Activated CD4-positive, alpha-beta T cell treated with anti-CD3 and anti-CD28 coated beads, Interleukin-2, amount 10 ng/mL, durations not matched to agents 24 days and 14 days (primary cell): ENCODE data around the gene ATG13. TPM values are rescaled to one million over a fixed set of nuclear protein-coding genes. Genes with fewer than 3 reads are reported as not detected.

ENCODE experiments used
- DNase-seq: peaks from one replicate; pipeline ENCODE4 v3.0.0; 2022
- H3K27ac Mint-ChIP-seq: one replicate; pipeline ENCODE4 v1.8.0; 2022; ENCODE audit warnings: mild to moderate bottlenecking, mixed read lengths
- H3K27me3 Mint-ChIP-seq: one replicate; pipeline ENCODE4 v1.8.0; 2022; ENCODE audit warnings: mixed read lengths
- H3K36me3 Mint-ChIP-seq: one replicate; pipeline ENCODE4 v1.8.0; 2022; ENCODE audit warnings: low read depth, mild to moderate bottlenecking, mixed read lengths
- H3K4me1 Mint-ChIP-seq: one replicate; pipeline ENCODE4 v1.8.0; 2021; ENCODE audit warnings: mixed read lengths
- H3K4me3 Mint-ChIP-seq: one replicate; pipeline ENCODE4 v1.8.0; 2022; ENCODE audit warnings: mild to moderate bottlenecking, moderate library complexity, mixed read lengths
- H3K9me3 Mint-ChIP-seq: one replicate; pipeline ENCODE4 v1.8.0; 2021; ENCODE audit warnings: mixed read lengths
- intact Hi-C: fragments of 100-400 bp; cut with micrococcal nuclease; formaldehyde crosslinking; loops from one replicate; pipeline ENCODE4 v1.15.1; 2023
- total RNA-seq: library from RNA; stranded (reverse); gene quantifications from 2 replicates; pipeline ENCODE4 v1.2.3, GENCODE V29; 2022

ATG13 gene
- total RNA-seq, 1 donor from 2014 or later: 55.4 TPM

DNA sequence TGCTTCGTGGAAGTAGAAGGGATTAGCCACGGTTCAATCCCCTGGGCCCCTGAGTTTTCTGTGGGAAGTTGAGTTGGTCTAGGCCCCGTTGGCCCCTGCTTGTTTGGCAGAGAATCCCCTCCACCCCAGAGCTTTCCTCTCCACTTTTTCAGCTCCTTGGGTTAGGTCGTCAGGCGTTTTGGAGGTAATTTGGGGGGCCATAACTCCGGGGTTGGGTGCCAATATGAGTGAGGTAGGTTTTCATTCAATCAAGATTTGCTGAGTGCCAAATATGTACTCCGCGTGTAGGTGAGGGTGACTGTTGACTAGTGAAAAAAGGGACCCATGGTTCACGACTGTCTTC is 590 bp downstream of the ATG13 start:
- no peak for DNase-seq
- Mint-ChIP-seq H3K27ac (peak overlapping the region; percentile 100), H3K4me1 (peaks cover 33% of the 10 kb centered on the region), H3K27me3 (no peaks in the 10 kb centered on the region), H3K9me3 (no peaks in the 10 kb centered on the region), H3K36me3 (peaks cover 18% of the 10 kb centered on the region), H3K4me3 (peak overlapping the region; percentile 93)
- intact Hi-C loops: loop anchor here (1.0 to 5.0 kb wide), 6 partner anchors 24 to 318 kb away; partner anchors contain the start of genes AMBRA1, ARHGAP1 and CSTPP1

DNA sequence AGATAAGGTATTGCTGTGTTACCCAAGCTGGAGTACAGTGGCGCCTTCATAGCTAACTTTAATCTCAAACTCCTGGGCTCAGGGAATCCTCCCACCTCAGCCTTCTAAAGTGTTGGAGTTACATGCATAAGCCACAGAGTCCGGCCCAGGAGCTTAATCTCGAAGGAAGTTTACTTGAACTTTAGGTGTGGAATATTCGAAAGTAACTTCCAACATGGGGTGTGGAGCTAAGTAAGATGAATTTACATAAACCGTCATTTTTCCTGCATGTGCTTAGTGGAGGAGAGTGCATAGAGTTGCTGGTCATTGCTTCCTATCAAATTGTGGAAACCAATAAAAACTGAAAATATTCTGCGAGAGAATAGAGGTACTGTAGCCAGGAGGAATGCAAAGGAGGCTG is 1.5 kb downstream of the ATG13 start:
- Mint-ChIP-seq H3K4me1 (peaks cover 33% of the 10 kb centered on the region), H3K27me3 (no peaks in the 10 kb centered on the region), H3K27ac (peak overlapping the region; percentile 60), H3K4me3 (peak overlapping the region; percentile 93), H3K36me3 (peaks cover 18% of the 10 kb centered on the region), H3K9me3 (no peaks in the 10 kb centered on the region)
- DNase-seq: no peak
- intact Hi-C loops: loop anchor here (5.0 kb wide), 1 partner anchor 127 kb away; no protein-coding TSS in a partner anchor

DNA sequence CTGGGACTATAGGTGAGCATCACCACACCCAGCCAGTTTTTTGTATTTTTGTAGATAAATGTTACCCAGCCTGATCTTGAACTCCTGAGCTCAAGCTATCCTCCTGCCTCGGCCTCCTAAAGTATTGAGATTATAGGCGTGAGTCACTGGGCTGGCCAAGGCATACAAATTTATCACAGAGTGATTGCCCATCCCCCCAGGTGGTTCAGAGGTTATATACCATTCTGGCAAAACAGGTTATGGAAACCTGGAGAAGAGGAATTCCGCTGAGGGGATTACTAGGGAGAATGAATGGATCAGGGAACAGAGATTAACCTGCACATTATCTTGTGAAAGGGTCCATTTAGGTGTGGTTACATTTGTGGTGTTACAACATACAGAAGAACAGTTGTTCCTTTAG is 8.1 kb downstream of the ATG13 start:
- peaks cover 11% of the 10 kb centered on the region for H3K4me1 Mint-ChIP-seq
- H3K4me3 Mint-ChIP-seq: no peak overlapping the region
- H3K27me3 Mint-ChIP-seq: no peaks in the 10 kb centered on the region
- H3K36me3 Mint-ChIP-seq: peaks cover 33% of the 10 kb centered on the region
- H3K9me3 Mint-ChIP-seq: no peaks in the 10 kb centered on the region
- H3K27ac Mint-ChIP-seq: no peak overlapping the region
- DNase-seq: no peak
- intact Hi-C loops: no loop called here

DNA sequence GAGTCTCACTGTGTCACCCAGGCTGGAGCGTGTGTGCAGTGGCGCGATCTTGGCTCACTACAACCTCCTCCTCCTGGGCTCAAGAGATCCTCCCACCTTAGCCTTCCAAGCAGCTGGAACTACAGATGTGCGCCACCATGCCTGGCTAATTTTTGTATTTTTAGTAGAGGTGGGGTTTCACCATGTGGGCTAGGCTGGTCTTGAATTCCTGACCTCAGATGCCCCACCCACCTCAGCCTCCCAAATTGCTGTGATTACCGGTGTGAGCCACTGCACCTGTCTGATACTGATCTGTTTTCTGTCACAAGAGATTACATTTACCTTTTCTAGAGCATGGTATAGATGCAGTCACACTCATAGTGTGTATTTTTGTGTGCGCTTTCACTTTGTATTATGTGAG is 11.6 kb downstream of the ATG13 start:
- no peaks in the 10 kb centered on the region for H3K9me3 Mint-ChIP-seq
- H3K27ac Mint-ChIP-seq: no peak overlapping the region
- H3K4me1 Mint-ChIP-seq: peaks cover 5% of the 10 kb centered on the region
- intact Hi-C loops: no loop called here
- no peak overlapping the region for H3K4me3 Mint-ChIP-seq
- no peaks in the 10 kb centered on the region for H3K27me3 Mint-ChIP-seq
- peaks cover 23% of the 10 kb centered on the region for H3K36me3 Mint-ChIP-seq
- DNase-seq: no peak

DNA sequence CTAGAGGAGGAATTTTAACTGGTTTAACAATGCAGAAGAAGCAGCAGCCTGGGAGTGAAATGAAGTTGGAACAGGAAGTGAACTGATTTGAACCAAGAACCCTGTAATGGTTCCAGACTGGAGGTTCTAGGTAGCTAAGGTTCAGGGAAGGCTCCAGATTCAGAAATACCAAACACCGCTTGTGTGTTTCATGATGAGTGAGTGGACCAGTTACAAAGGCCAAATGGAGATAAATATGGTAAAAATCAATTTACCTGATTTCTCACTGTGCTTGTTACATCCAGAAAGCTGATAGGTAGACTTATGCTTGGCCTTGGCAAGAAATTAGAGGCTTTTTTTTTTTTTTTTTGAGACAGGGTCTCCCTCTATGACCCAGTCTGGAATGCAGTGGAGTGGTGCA is 12.9 kb downstream of the ATG13 start:
- Mint-ChIP-seq H3K4me3 (no peak overlapping the region), H3K9me3 (no peaks in the 10 kb centered on the region), H3K4me1 (peaks cover 5% of the 10 kb centered on the region), H3K27me3 (no peaks in the 10 kb centered on the region), H3K36me3 (peaks cover 20% of the 10 kb centered on the region), H3K27ac (no peak overlapping the region)
- DNase-seq: no peak
- intact Hi-C loops: no loop called here

DNA sequence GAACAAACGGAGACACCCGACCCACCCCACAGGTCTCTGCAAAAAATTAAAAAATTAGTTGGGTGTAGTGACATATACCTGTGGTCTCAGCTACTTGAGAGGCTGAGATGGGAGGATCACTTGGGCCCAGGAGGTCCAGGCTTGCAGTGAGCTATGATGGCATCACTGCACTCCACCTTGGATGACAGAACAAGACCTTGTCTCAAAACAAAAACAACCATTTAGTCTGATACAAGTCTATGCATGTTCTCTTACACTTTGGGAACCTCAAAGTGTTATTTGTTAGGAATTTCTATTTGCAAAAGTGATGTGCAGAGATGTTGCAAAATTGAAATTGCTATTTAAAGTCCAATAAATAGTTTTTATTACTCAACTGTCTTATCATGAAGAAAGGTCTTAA is 14.3 kb downstream of the ATG13 start:
- peaks cover 5% of the 10 kb centered on the region for H3K4me1 Mint-ChIP-seq
- intact Hi-C loops: no loop called here
- H3K4me3 Mint-ChIP-seq: no peak overlapping the region
- H3K36me3 Mint-ChIP-seq: peaks cover 14% of the 10 kb centered on the region
- no peaks in the 10 kb centered on the region for H3K9me3 Mint-ChIP-seq
- no peak overlapping the region for H3K27ac Mint-ChIP-seq
- no peak for DNase-seq
- no peaks in the 10 kb centered on the region for H3K27me3 Mint-ChIP-seq

DNA sequence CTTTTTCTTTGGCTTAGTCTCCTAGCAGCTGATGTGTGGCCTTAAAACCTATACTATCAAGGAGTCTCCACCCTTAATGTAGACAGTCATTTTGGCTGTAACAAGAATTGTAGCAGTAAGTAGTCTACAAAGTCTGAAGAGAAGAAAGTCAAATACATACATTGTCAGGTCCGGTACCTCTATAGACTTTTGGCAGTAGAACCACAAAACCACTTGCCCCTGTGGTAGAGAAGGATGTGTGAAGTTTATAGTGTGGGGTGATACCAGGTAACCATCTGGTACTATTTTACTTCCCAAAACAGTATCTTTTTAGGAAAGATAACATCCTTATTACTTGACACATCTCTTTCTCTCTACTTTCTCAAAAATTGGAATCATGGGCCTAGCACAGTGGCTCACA is 15.1 kb downstream of the ATG13 start:
- Mint-ChIP-seq H3K36me3 (peaks cover 15% of the 10 kb centered on the region), H3K27ac (no peak overlapping the region), H3K9me3 (no peaks in the 10 kb centered on the region), H3K4me3 (no peak overlapping the region), H3K4me1 (peaks cover 5% of the 10 kb centered on the region), H3K27me3 (no peaks in the 10 kb centered on the region)
- DNase-seq: no peak
- intact Hi-C loops: no loop called here

DNA sequence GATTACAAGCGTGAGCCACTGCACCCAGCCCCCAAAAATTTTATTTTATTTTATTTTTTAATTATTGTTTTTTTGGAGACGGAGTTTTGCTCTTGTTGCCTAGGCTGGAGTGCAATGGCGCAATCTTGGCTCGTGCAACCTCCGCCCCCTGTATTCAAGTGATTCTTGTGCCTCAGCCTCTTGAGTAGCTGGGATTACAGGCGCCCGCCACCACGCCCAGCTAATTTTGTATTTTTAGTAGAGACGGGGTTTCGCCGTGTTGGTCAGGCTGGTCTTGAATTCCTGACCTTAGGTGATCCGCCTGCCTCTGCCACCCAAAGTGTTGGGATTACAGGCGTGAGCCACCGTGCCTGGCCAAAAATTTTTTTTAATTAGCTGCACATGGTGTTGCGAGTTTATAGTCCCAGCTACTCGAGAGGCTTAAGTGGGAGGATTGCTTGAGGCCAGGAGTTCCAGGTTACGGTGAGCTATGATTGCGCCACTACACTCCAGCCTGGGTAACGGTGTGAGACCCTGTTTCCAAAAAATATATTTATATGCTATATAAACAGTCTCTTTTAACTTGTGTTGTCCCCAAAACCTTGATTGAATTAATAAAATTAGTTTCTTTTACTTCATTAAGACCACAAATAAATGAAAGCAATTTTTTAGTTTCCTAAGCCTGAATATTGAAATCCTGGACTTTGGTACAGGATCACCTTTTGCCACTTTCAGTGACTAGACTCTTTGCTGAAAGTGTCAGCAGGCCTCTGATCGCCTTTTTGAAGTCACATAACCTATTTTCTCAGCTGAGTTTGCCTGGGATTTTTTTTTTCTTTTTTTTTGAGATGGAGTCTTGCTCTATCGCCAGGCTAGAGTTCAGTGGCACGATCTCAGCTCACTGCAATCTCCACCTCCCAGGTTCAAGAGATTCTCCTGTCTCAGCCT is 16.2 kb downstream of the ATG13 start:
- H3K27ac Mint-ChIP-seq: no peak overlapping the region
- H3K9me3 Mint-ChIP-seq: no peaks in the 10 kb centered on the region
- DNase-seq: no peak
- peaks cover 5% of the 10 kb centered on the region for H3K4me1 Mint-ChIP-seq
- intact Hi-C loops: no loop called here
- H3K36me3 Mint-ChIP-seq: peaks cover 19% of the 10 kb centered on the region
- no peaks in the 10 kb centered on the region for H3K27me3 Mint-ChIP-seq
- no peak overlapping the region for H3K4me3 Mint-ChIP-seq

DNA sequence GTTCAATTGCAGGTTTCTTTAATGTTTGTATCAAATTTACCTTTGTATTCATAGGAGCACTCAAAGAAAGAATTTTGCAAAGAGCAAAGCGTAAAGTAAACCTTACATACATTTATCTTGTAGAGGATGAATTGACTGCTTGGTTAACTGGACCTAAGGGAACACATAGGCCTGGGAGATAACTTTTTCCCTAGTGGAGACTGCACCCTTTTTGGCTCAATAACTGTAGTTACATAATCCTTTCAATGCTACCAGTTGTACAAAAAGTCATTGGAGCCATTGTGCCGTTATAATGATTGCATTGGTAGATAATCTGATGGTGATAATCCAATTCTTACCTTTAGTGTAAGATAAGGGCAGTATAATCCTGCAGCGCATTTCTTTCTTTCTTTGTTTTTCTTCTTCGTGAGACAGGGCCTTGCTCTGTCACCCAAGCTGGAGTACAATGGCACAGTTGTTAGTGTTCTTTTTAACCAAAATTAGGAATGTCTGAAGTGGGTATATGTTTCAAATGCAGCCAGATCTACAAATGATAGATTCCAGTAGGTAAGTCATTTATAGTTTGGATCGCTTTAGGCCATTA is 18.3 kb downstream of the ATG13 start:
- intact Hi-C loops: no loop called here
- no peak overlapping the region for H3K27ac Mint-ChIP-seq
- no peaks in the 10 kb centered on the region for H3K27me3 Mint-ChIP-seq
- peaks cover 5% of the 10 kb centered on the region for H3K9me3 Mint-ChIP-seq
- DNase-seq: no peak
- H3K36me3 Mint-ChIP-seq: peaks cover 27% of the 10 kb centered on the region
- no peak overlapping the region for H3K4me3 Mint-ChIP-seq
- peaks cover 10% of the 10 kb centered on the region for H3K4me1 Mint-ChIP-seq

DNA sequence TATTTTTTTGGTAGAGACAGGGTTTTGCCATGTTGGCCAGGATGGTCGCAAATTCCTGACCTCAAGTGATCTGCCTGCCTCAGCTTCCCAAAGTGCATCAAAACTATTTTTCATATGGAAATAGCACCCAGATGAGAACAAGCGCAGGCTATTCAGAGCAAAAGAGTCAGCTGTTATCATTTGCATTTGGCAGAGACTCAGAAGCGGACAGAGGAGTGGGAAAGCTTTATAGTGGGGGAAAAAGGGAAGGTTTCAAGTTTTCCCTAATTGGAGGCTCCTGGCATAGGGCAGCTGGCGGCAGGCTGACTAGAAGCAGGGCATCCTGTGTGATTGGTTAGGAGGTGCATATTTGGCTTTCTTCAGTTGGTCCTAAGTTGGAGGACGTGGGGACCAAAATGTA is 20.2 kb downstream of the ATG13 start:
- DNase-seq: no peak
- Mint-ChIP-seq H3K9me3 (peaks cover 5% of the 10 kb centered on the region), H3K27ac (no peak overlapping the region), H3K4me3 (no peak overlapping the region), H3K4me1 (peaks cover 8% of the 10 kb centered on the region), H3K36me3 (peaks cover 28% of the 10 kb centered on the region), H3K27me3 (no peaks in the 10 kb centered on the region)
- intact Hi-C loops: no loop called here

DNA sequence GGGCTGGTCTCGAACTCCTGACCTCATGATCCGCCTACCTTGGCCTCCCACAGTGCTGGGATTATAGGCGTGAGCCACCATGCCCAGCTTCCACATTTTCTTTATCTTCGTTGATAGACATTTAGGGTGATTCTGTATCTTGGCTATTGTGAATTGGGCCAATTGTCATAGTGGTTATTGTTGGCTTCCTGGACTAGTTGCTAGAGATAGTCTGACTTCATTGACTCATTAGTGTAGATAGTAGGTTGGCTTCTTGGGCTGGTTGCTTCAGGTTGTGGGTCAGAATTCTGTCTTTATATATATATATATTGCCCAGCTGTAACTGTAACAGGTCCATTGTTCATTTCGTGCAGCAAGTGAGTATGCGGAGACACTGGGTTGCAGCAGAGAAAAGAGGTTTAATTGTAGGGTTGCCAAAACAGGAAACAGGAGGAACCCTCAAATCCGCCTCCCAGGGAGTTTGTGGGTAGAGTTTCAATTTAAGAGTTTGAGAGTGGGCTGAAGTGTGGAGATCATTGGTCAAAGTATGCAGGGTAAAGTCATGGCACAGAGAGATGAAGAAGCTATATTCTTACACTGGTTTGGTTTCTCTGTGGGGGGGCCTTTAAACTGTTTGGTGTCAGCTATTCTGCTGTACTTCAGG is 22.0 kb downstream of the ATG13 start:
- Mint-ChIP-seq H3K4me1 (peaks cover 5% of the 10 kb centered on the region), H3K36me3 (peaks cover 32% of the 10 kb centered on the region), H3K4me3 (no peak overlapping the region), H3K27ac (no peak overlapping the region), H3K9me3 (peaks cover 5% of the 10 kb centered on the region), H3K27me3 (no peaks in the 10 kb centered on the region)
- no peak for DNase-seq
- intact Hi-C loops: no loop called here

DNA sequence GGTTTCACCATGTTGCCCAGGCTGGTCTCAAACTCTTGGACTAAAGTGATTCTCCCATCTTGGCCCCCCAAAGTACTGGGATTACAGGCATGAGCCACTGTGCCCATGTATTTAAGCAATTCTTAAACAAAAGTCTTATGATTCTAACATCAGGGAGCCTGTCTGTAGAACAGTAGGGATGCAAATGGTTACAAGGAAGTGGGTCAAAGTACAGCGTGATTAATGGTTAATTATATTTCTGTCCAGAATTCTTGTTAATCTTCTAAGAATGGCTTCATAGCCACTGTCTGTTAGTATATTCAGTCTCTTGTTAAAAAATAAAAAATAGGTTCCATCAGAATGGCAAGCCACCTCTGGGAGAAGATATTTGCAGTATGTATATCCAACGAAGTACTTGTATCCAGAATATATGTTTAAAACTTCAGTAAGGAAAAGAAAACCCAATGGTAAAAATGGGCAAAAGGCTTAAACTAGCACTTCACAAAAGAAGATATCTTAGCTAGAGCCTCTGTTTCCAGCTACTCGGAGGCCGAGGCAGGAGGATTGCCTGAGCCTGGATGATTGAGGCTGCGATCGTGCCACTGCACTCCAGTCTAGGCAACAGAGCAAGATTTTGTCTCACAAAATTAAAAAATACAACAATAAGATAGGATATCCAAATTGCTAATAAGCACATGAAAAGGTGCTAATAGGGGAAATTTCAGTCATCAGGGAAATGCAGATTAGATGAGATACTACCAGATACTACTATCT is 22.9 kb downstream of the ATG13 start:
- Mint-ChIP-seq H3K27me3 (no peaks in the 10 kb centered on the region), H3K27ac (no peak overlapping the region), H3K4me3 (no peak overlapping the region), H3K4me1 (peaks cover 5% of the 10 kb centered on the region), H3K36me3 (peaks cover 36% of the 10 kb centered on the region), H3K9me3 (peaks cover 5% of the 10 kb centered on the region)
- no peak for DNase-seq
- intact Hi-C loops: no loop called here

DNA sequence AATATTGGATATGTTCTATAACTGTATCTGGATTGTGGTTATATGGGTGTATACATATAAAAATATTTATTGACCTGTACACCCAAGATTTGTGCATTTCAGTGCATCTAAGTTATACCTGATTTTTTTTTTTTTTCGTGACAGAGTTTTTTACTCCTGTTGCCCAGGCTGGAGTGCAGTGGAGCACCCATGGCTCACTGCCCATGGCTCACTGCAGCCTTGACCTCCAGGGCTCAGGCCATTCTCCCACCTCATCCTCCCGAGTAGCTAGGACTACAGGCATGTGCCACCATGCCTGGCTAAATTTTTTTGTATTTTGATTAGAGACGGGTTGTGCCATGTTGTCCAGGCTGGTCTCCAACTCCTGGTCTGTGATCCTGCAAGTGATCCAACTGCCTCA is 24.3 kb downstream of the ATG13 start:
- H3K4me3 Mint-ChIP-seq: no peak overlapping the region
- H3K4me1 Mint-ChIP-seq: peaks cover 5% of the 10 kb centered on the region
- H3K36me3 Mint-ChIP-seq: peaks cover 41% of the 10 kb centered on the region
- intact Hi-C loops: no loop called here
- H3K27me3 Mint-ChIP-seq: no peaks in the 10 kb centered on the region
- no peak overlapping the region for H3K27ac Mint-ChIP-seq
- DNase-seq: no peak
- H3K9me3 Mint-ChIP-seq: peaks cover 5% of the 10 kb centered on the region
